Endothelial cell of umbilical vein (primary cell): ENCODE measurements around the gene ZKSCAN4. TPM values are rescaled to one million over a fixed set of nuclear protein-coding genes. Genes with fewer than 3 reads are reported as not detected.

ENCODE experiments used
- BruUV-seq: library from RNA; stranded (reverse); fragments of 400-500 nt; replicated peaks from 2 replicates; lab custom pipeline; 2021; lab: Mats Ljungman, UMichigan
- CTCF ChIA-PET: fragments of 300-600, 350-600 bp; sonication (Branson Sonifier 250); formaldehyde crosslinking; loops from one replicate; lab custom pipeline; 2021; ENCODE audit warnings: antibody characterized with exemption, inconsistent platforms; lab: Charles Lee
- POLR2A ChIA-PET: fragments of 300-600, 350-600 bp; sonication (Branson Sonifier 250); formaldehyde crosslinking; loops from one replicate; lab custom pipeline; 2021; ENCODE audit warnings: antibody characterized with exemption, inconsistent platforms; lab: Charles Lee
- DNase-seq: peaks from one replicate; pipeline ENCODE4 v3.0.0-alpha.2; 2011; ENCODE audit warnings: low read depth, low spot score
- FAIRE-seq: peaks from 2 replicates; lab custom pipeline; 2011; peaks lifted over from hg19 to GRCh38; lab: Jason Lieb, UNC
- H2AFZ ChIP-seq: 2 replicates; pipeline ENCODE4 v1.6.0; 2012; ENCODE audit warnings: low read depth, low read length, control low read depth, inconsistent platforms
- H3K27ac ChIP-seq: 2 replicates; pipeline ENCODE4 v1.5.1; 2011; ENCODE audit warnings: low read depth, mild to moderate bottlenecking, control low read depth, low read length, moderate library complexity; ENCODE audit not compliant: insufficient read depth
- H3K27me3 ChIP-seq, 2 experiments: 2 replicates each; pipeline versions ENCODE4 v1.6.0 to v1.6.1; 2011; ENCODE audit warnings: low read length in 2 of 2, mixed read lengths in 1 of 2; ENCODE audit not compliant: control insufficient read depth in 2 of 2, insufficient read depth in 2 of 2
- H3K36me3 ChIP-seq, 2 experiments: 2 replicates in 1 of 2; 3 replicates in 1 of 2; pipeline ENCODE4 v1.5.1; 2011; ENCODE audit warnings: low read length in 2 of 2, mild to moderate bottlenecking in 1 of 2, moderate library complexity in 1 of 2; ENCODE audit not compliant: control insufficient read depth in 2 of 2, insufficient read depth in 2 of 2; ENCODE audit errors: extremely low read depth in 1 of 2
- H3K4me1 ChIP-seq: 3 replicates; pipeline ENCODE4 v1.5.1; 2011; ENCODE audit warnings: mild to moderate bottlenecking, low read length; ENCODE audit not compliant: control insufficient read depth, insufficient read depth; ENCODE audit errors: extremely low read depth
- H3K4me2 ChIP-seq: 2 replicates; pipeline ENCODE4 v1.6.1; 2011; ENCODE audit warnings: low read length, control low read depth, mixed read lengths; ENCODE audit not compliant: insufficient read depth
- H3K4me3 ChIP-seq, 3 experiments: fragments of 200-600 bp in 1 of 3; sonication (generic), shearing (Covaris generic) in 1 of 3; replicated peaks in 1 of 3; 2 replicates each; pipeline ENCODE4 v1.5.1; 2011 to 2016; ENCODE audit warnings: control low read depth in 3 of 3, low read length in 3 of 3, mild to moderate bottlenecking in 2 of 3, inconsistent platforms in 1 of 3, low read depth in 1 of 3, moderate library complexity in 1 of 3; ENCODE audit not compliant: insufficient read depth in 1 of 3
- H3K79me2 ChIP-seq: 2 replicates; pipeline ENCODE4 v1.6.0; 2012; ENCODE audit warnings: low read length, inconsistent platforms; ENCODE audit not compliant: control insufficient read depth, insufficient read depth
- H3K9ac ChIP-seq: replicated peaks from 2 replicates; pipeline ENCODE3; 2011; ENCODE audit warnings: low read length, control low read depth; ENCODE audit not compliant: insufficient read depth; ENCODE audit errors: extremely low read depth
- H3K9me1 ChIP-seq: replicated peaks from 3 replicates; pipeline ENCODE4 v1.6.0; 2011; ENCODE audit warnings: mild to moderate bottlenecking, low read length; ENCODE audit not compliant: control insufficient read depth, insufficient read depth; ENCODE audit errors: extremely low read depth
- H3K9me3 ChIP-seq: replicated peaks from 2 replicates; pipeline ENCODE4 v1.5.1; 2012; ENCODE audit warnings: low read length, inconsistent platforms; ENCODE audit not compliant: control insufficient read depth, insufficient read depth
- H4K20me1 ChIP-seq: replicated peaks from 2 replicates; pipeline ENCODE3; 2011; ENCODE audit warnings: mild to moderate bottlenecking, low read length; ENCODE audit not compliant: control insufficient read depth, insufficient read depth; ENCODE audit errors: extremely low read depth
- EZH2 ChIP-seq: IDR thresholded peaks from 2 replicates; pipeline ENCODE4 v1.6.1; 2012; ENCODE audit warnings: borderline replicate concordance, low read depth, mild to moderate bottlenecking, moderate library complexity, low read length, inconsistent platforms; ENCODE audit not compliant: severe bottlenecking
- FOS ChIP-seq: IDR thresholded peaks from 2 replicates; pipeline ENCODE4 v1.6.1; 2011; ENCODE audit warnings: mild to moderate bottlenecking, low read length, moderate library complexity, borderline replicate concordance; ENCODE audit not compliant: insufficient read depth
- GATA2 ChIP-seq: IDR thresholded peaks from 2 replicates; pipeline ENCODE4 v1.7.0; 2011; ENCODE audit warnings: low read depth, mild to moderate bottlenecking, moderate library complexity, mixed read lengths, low read length; ENCODE audit not compliant: insufficient read length, insufficient read depth
- JUN ChIP-seq: IDR thresholded peaks from 2 replicates; pipeline ENCODE4 v1.6.1; 2011; ENCODE audit warnings: borderline replicate concordance, low read depth; ENCODE audit not compliant: insufficient read length, insufficient read depth
- MAX ChIP-seq: IDR thresholded peaks from 2 replicates; pipeline ENCODE4 v1.6.1; 2011; ENCODE audit not compliant: insufficient read depth, insufficient read length
- MYC ChIP-seq: IDR thresholded peaks from one replicate; pipeline ENCODE4 v1.6.1; 2011; ENCODE audit warnings: mild to moderate bottlenecking, low read depth, low read length
- POLR2A ChIP-seq: IDR thresholded peaks from 2 replicates; pipeline ENCODE4 v1.6.1; 2012; ENCODE audit warnings: low read depth, mild to moderate bottlenecking, control low read depth, low read length
- POLR2AphosphoS5 ChIP-seq: IDR thresholded peaks from 2 replicates; pipeline ENCODE4 v1.6.1; 2012; ENCODE audit warnings: low read depth, mild to moderate bottlenecking, control low read depth, low read length, moderate library complexity; ENCODE audit not compliant: insufficient read depth
- dilution Hi-C: fragments of 300-500 bp; cut with MboI; formaldehyde crosslinking; loops from one replicate; pipeline ENCODE4 v1.15.0; 2019; ENCODE audit warnings: low sequenced_read_pairs; ENCODE audit not compliant: extremely low pct_ligation_motif_present
- intact Hi-C: fragments of 100-400 bp; cut with micrococcal nuclease; formaldehyde crosslinking; loops from one replicate; pipeline ENCODE4 v1.10.0; 2022
- polyA plus RNA-seq, 4 experiments: library from polyadenylated mRNA; depleted of rRNA in 3 of 4; stranded (reverse) in 3 of 4; unstranded in 1 of 4; fragments of >200 nt; gene quantifications; 2 replicates each; pipeline versions ENCODE4 v1.2.1 to v1.2.3, GENCODE V29; 2011 to 2012; ENCODE audit warnings: missing spikeins in 1 of 4
- total RNA-seq: library from RNA; stranded (reverse); gene quantifications from 2 replicates; pipeline ENCODE4 v1.2.3, GENCODE V29; 2021
- TF ChIP-seq, protein P1 (sequence below), 2 donors: IDR thresholded peaks; 1 replicate in 1 of 2; 2 replicates in 1 of 2; pipeline ENCODE4 v1.5.1; 2011; ENCODE audit warnings: low read length in 2 of 2, mild to moderate bottlenecking in 2 of 2, moderate library complexity in 2 of 2, control low read depth in 1 of 2, inconsistent platforms in 1 of 2, low read depth in 1 of 2; ENCODE audit not compliant: insufficient read depth in 1 of 2; ENCODE audit errors: extremely low read depth in 1 of 2

ZKSCAN4 gene
- total and polyA plus RNA-seq, 2 donors (not counting 3 experiments of a cell fraction or from before 2014, with no cell fraction given): 1.3 to 3.6 TPM

GRCh38 chr6:28211840-28212509 lies 40.1 kb downstream of the ZKSCAN4 start:
- POLR2A ChIA-PET: no interaction called here
- Histone ChIP-seq H3K4me1 (peaks cover 20% of the 10 kb centered on the region), H4K20me1 (no peaks in the 10 kb centered on the region), H3K9me3 (no peaks in the 10 kb centered on the region), H3K79me2 (no peaks in the 10 kb centered on the region), H3K36me3 (no peaks in the 10 kb centered on the region), H3K4me2 (peak overlapping the region; percentile 90), H3K4me3 (peak overlapping the region; percentile 31 to 69 (median 62)), H3K27me3 (peaks cover 35 to 74% of the 10 kb centered on the region in 2 experiments), H3K9me1 (no peaks in the 10 kb centered on the region), H3K9ac (peak overlapping the region; percentile 52), H2AFZ (peak overlapping the region; percentile 69), H3K27ac (no peak overlapping the region)
- CTCF ChIA-PET: interaction anchor here (1.2 kb wide), 1 partner anchor 144 kb away, joined by 4 read pairs; no protein-coding TSS in a partner anchor
- DNase-seq (no peak), FAIRE-seq (no peak)
- BruUV-seq: TSS peak; percentile 60
- intact Hi-C loops (loop anchor here (2.0 to 10.0 kb wide), 6 partner anchors 75 to 773 kb away; partner anchors contain the start of gene ZNF165), dilution Hi-C loops (no loop called here)
- no peak for TF ChIP-seq EZH2

GRCh38 chr6:28209753-28210535 lies 42.1 kb downstream of the ZKSCAN4 start:
- FAIRE-seq: no peak
- peaks cover 21% of the 10 kb centered on the region for H3K4me1 ChIP-seq
- no peak for DNase-seq
- dilution Hi-C loops: no loop called here
- ChIA-PET POLR2A (interaction anchor here (0.7 kb wide), 1 partner anchor 149 kb away, joined by 5 read pairs; no protein-coding TSS in a partner anchor), CTCF (no interaction called here)
- intact Hi-C loops: loop anchor here (5.0 to 10.0 kb wide), 3 partner anchors 147 to 775 kb away; no protein-coding TSS in a partner anchor
- no peaks in the 10 kb centered on the region for H4K20me1 ChIP-seq
- H3K4me2 ChIP-seq: no peak overlapping the region
- TF ChIP-seq FOS (no peak), GATA2 (no peak), MYC (no peak), MAX (no peak), POLR2AphosphoS5 (no peak), EZH2 (no peak), JUN (no peak), POLR2A (no peak)
- TF ChIP-seq, protein P1, sequence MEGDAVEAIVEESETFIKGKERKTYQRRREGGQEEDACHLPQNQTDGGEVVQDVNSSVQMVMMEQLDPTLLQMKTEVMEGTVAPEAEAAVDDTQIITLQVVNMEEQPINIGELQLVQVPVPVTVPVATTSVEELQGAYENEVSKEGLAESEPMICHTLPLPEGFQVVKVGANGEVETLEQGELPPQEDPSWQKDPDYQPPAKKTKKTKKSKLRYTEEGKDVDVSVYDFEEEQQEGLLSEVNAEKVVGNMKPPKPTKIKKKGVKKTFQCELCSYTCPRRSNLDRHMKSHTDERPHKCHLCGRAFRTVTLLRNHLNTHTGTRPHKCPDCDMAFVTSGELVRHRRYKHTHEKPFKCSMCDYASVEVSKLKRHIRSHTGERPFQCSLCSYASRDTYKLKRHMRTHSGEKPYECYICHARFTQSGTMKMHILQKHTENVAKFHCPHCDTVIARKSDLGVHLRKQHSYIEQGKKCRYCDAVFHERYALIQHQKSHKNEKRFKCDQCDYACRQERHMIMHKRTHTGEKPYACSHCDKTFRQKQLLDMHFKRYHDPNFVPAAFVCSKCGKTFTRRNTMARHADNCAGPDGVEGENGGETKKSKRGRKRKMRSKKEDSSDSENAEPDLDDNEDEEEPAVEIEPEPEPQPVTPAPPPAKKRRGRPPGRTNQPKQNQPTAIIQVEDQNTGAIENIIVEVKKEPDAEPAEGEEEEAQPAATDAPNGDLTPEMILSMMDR (IDR thresholded peaks at IDR 0.05; ENCODE audit: extremely low read depth in 1 of 2, insufficient read depth in 1 of 2, low read depth in 1 of 2, low read length in 2 of 2): no peak
- no peaks in the 10 kb centered on the region for H3K9me1 ChIP-seq
- H2AFZ ChIP-seq: no peak overlapping the region
- no peaks in the 10 kb centered on the region for H3K36me3 ChIP-seq
- H3K79me2 ChIP-seq: no peaks in the 10 kb centered on the region
- no TSS peak for BruUV-seq
- no peak overlapping the region for H3K27ac ChIP-seq
- no peak overlapping the region for H3K4me3 ChIP-seq
- H3K9ac ChIP-seq: no peak overlapping the region
- H3K27me3 ChIP-seq: peaks cover 37 to 85% of the 10 kb centered on the region in 2 experiments
- H3K9me3 ChIP-seq: no peaks in the 10 kb centered on the region
